RWPE2 (cell line): Measurements from ENCODE around the gene BMPR2.
"Not testable (repeated sequence)": the region's sequence is repeated elsewhere in the genome, so short reads cannot be mapped to it uniquely, and the experiment has no call there.

Experiments
- ATAC-seq: fragments of 200-7000 bp; cut with Tn5 transposase; 3 replicates; pipeline ENCODE4 v1.9.1; 2021; ENCODE audit warnings: low read depth
- DNase-seq: peaks from one replicate; pipeline ENCODE4 v3.0.0-alpha.2; 2020; ENCODE audit warnings: low spot score
- H3K27ac ChIP-seq: fragments of 450-650 bp; 2 replicates; pipeline ENCODE4 v1.5.1; 2017; ENCODE audit warnings: mild to moderate bottlenecking; ENCODE audit not compliant: poor library complexity, severe bottlenecking
- H3K27me3 ChIP-seq: fragments of 250-450 bp; sonication (Bioruptor Pico); 2 replicates; pipeline ENCODE4 v1.5.1; 2021; ENCODE audit warnings: mild to moderate bottlenecking, moderate library complexity; ENCODE audit not compliant: insufficient read depth, poor library complexity, severe bottlenecking
- H3K36me3 ChIP-seq: fragments of 250-450 bp; sonication (Bioruptor Pico); 2 replicates; pipeline ENCODE4 v1.5.1; 2020; ENCODE audit warnings: low read depth, mild to moderate bottlenecking, moderate library complexity
- H3K4me1 ChIP-seq: fragments of 250-450 bp; sonication (Bioruptor Pico); 2 replicates; pipeline ENCODE4 v1.5.1; 2021; ENCODE audit warnings: mild to moderate bottlenecking, moderate library complexity; ENCODE audit not compliant: insufficient read depth, poor library complexity, severe bottlenecking
- H3K4me3 ChIP-seq: fragments of 250-450 bp; sonication (Bioruptor Pico); 2 replicates; pipeline ENCODE4 v1.5.1; 2021; ENCODE audit warnings: mild to moderate bottlenecking, moderate library complexity; ENCODE audit not compliant: severe bottlenecking
- H3K9me3 ChIP-seq: fragments of 250-450 bp; sonication (Bioruptor Pico); 2 replicates; pipeline ENCODE4 v1.5.1; 2021; ENCODE audit warnings: mild to moderate bottlenecking, moderate library complexity; ENCODE audit not compliant: severe bottlenecking
- TF ChIP-seq, protein P1 (sequence below): fragments of 450-650 bp; IDR thresholded peaks from one replicate; pipeline ENCODE4 v1.5.1; 2017; ENCODE audit warnings: mild to moderate bottlenecking, moderate library complexity; ENCODE audit not compliant: poor library complexity, severe bottlenecking

The BMPR2 gene

GRCh38 chr2:202564226-202564625, 188.1 kb downstream of the BMPR2 start:
- Histone ChIP-seq H3K4me3 (no peak overlapping the region), H3K27me3 (no peaks in the 10 kb centered on the region), H3K9me3 (no peaks in the 10 kb centered on the region), H3K27ac (no peak overlapping the region), H3K4me1 (peaks cover 6% of the 10 kb centered on the region), H3K36me3 (peaks cover 11% of the 10 kb centered on the region; the same call in 1 of the 2 replicates)
- TF ChIP-seq, protein P1, sequence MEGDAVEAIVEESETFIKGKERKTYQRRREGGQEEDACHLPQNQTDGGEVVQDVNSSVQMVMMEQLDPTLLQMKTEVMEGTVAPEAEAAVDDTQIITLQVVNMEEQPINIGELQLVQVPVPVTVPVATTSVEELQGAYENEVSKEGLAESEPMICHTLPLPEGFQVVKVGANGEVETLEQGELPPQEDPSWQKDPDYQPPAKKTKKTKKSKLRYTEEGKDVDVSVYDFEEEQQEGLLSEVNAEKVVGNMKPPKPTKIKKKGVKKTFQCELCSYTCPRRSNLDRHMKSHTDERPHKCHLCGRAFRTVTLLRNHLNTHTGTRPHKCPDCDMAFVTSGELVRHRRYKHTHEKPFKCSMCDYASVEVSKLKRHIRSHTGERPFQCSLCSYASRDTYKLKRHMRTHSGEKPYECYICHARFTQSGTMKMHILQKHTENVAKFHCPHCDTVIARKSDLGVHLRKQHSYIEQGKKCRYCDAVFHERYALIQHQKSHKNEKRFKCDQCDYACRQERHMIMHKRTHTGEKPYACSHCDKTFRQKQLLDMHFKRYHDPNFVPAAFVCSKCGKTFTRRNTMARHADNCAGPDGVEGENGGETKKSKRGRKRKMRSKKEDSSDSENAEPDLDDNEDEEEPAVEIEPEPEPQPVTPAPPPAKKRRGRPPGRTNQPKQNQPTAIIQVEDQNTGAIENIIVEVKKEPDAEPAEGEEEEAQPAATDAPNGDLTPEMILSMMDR, result no peak
- ATAC-seq, result no peak
- DNase-seq, result no peak

GRCh38 chr2:202566286-202566685, 190.2 kb downstream of the BMPR2 start:
- TF ChIP-seq, protein P1, result no peak
- DNase-seq, result no peak
- no peak overlapping the region for H3K27ac ChIP-seq
- H3K9me3 ChIP-seq, result no peaks in the 10 kb centered on the region
- peaks cover 6% of the 10 kb centered on the region for H3K4me1 ChIP-seq
- H3K4me3 ChIP-seq, result no peak overlapping the region
- H3K36me3 ChIP-seq, result peaks cover 11% of the 10 kb centered on the region; the same call in 1 of the 2 replicates
- ATAC-seq, result no peak
- no peaks in the 10 kb centered on the region for H3K27me3 ChIP-seq

DNA sequence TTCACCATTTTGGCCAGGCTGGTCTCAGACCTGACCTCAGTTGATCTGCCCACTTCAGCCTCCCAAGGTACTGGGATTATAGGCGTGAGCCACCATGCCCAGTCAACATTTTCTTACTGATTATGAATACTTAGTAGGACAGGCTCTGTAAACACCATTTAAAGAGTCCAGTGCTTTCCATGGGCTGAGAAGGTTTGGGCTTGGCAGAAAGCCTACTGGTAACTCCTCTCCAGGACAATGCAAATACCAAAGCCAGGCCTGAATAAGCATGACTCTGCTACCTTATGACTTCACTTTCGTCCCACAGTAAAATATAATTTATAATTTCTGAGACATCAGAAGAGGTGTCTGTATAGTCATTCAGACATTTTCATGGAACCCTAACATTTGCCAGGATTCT, 198.4 kb downstream of the BMPR2 start:
- TF ChIP-seq, protein P1, result no peak
- Histone ChIP-seq H3K4me3 (no peak overlapping the region), H3K4me1 (no peaks in the 10 kb centered on the region), H3K9me3 (no peaks in the 10 kb centered on the region), H3K27ac (no peak overlapping the region), H3K36me3 (no peaks in the 10 kb centered on the region), H3K27me3 (no peaks in the 10 kb centered on the region)
- ATAC-seq (no peak), DNase-seq (no peak)

GRCh38 chr2:202575194-202575593, 199.1 kb downstream of the BMPR2 start:
- not testable (repeated sequence) for H3K27me3 ChIP-seq, DNase-seq, H3K9me3 ChIP-seq, ATAC-seq, H3K4me3 ChIP-seq, H3K4me1 ChIP-seq, H3K36me3 ChIP-seq, H3K27ac ChIP-seq

DNA sequence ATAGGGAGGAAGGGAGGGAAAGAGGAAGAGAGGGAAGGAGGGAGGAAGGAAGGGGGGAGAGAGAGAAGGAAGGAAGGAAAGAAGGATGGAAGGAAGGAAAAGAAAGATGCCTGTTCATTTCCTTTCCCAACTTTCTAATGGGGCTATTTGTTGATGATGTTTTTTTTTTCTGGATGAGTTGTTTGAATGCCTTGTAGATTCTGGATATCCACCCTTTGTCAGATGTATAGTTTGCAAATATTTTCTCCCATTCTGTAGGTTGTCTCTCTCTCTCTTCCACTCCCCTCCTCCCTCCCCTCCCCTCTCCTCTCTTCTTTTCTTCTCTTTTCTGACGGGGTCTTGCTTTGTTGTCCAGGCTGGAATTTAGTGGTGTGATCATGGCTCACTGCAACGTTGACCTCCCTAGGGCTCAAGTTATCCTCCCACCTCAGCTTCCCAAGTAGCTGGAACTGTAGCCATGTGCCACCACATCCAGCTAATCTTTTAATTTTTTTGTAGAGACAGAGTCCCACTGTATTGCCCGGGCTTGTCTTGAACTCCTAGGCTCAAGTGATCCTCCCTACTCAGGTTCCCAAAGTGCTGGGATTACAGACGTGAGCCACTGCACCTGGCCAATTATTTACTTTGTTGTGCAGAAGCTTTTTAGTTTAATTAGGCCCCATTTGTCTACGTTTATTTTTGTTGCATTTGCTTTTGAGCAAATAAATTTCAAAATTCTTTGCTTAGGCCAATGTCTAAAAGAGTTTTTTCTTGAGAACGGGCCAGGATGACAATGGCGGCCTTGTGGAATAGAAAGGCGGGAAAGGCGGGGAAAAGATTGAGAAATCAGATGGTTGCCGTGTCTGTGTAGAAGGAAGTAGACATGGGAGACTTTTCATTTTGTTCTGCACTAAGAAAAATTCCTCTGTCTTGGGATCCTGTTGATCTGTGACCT, 201.4 kb downstream of the BMPR2 start:
- Histone ChIP-seq H3K9me3 (no peaks in the 10 kb centered on the region), H3K36me3 (no peaks in the 10 kb centered on the region), H3K27ac (no peak overlapping the region), H3K4me3 (no peak overlapping the region), H3K4me1 (no peaks in the 10 kb centered on the region), H3K27me3 (no peaks in the 10 kb centered on the region)
- TF ChIP-seq, protein P1, result no peak
- ATAC-seq (no peak), DNase-seq (no peak)

- not testable (repeated sequence) for H3K27ac ChIP-seq, DNase-seq, ATAC-seq, H3K4me1 ChIP-seq, H3K4me3 ChIP-seq, H3K36me3 ChIP-seq, H3K27me3 ChIP-seq, H3K9me3 ChIP-seq
These were observed 206.7 kb downstream of the BMPR2 start for GRCh38 chr2:202582846-202583245.
